ENCODE results near the gene ARSG. TPM values are rescaled to one million over a fixed set of nuclear protein-coding genes. Genes with fewer than 3 reads are reported as not detected.

ARSG gene
- total and polyA plus RNA-seq, 9 of the 15 experiments (the other 6 are each of a cell fraction or from before 2014, with no cell fraction given): 1.0 to 5.6 (median 1.8) TPM

- H3K4me1 ChIP-seq (replicated peaks in 1 of 2; ENCODE audit: control insufficient read depth in 2 of 2, insufficient read depth in 2 of 2, low read length in 2 of 2): no peaks in the 10 kb centered on the region
- 0% methylated on average over 4 of the region's 5 CpGs for WGBS (ENCODE audit: insufficient coverage, low coverage, missing lambda C conversion rate)
- H3K36me3 ChIP-seq (ENCODE audit: control insufficient read depth, insufficient read depth, low read length): no peaks in the 10 kb centered on the region
- H3K4me3 ChIP-seq: no peak overlapping the region
- H3K9me1 ChIP-seq (ENCODE audit: control insufficient read depth, insufficient read depth, low read length): no peaks in the 10 kb centered on the region
- H3K27ac ChIP-seq (ENCODE audit: extremely low read depth, low read depth, low read length): no peak overlapping the region
- no peak for DNase-seq (ENCODE audit: extremely low read depth in 1 of 4, low spot score in 3 of 4)
- no peaks in the 10 kb centered on the region for H4K20me1 ChIP-seq (replicated peaks; ENCODE audit: control insufficient read depth, insufficient read depth, low read length)
- ChIA-PET CTCF (ENCODE audit: low intra/inter-chr PET ratio) (no interaction called here), POLR2A (no interaction called here)
- no peak for ATAC-seq
- TF ChIP-seq ZBTB8A (IDR thresholded peaks at IDR 0.05; ENCODE audit: partially characterized antibody) (no peak), BRCA1 (IDR thresholded peaks at IDR 0.05) (no peak), BRCA1 (CRISPR knock-in tag; IDR thresholded peaks at IDR 0.05) (no peak), BRD4 (IDR thresholded peaks at IDR 0.05) (no peak), CBX5 (IDR thresholded peaks at IDR 0.05; ENCODE audit: borderline replicate concordance, low read depth) (no peak), ZSCAN29 (IDR thresholded peaks at IDR 0.05) (no peak), NR1H2 (CRISPR knock-in tag; IDR thresholded peaks at IDR 0.05) (no peak), PML (IDR thresholded peaks at IDR 0.05; ENCODE audit: low read length) (no peak), ZNF253 (CRISPR knock-in tag; conservative IDR thresholded peaks at IDR 0.05) (no peak), PHF21A (IDR thresholded peaks at IDR 0.05; ENCODE audit: borderline replicate concordance, low read depth) (no peak), E2F4 (CRISPR knock-in tag; IDR thresholded peaks at IDR 0.05; ENCODE audit: low read depth) (no peak), MITF (IDR thresholded peaks at IDR 0.05) (no peak), MIER1 (IDR thresholded peaks at IDR 0.05; ENCODE audit: low read depth) (no peak), ZC3H8 (IDR thresholded peaks at IDR 0.05) (no peak), ERF (CRISPR knock-in tag; IDR thresholded peaks at IDR 0.05) (no peak), SIN3B (IDR thresholded peaks at IDR 0.05; ENCODE audit: low read depth) (no peak)
- H2AFZ ChIP-seq (ENCODE audit: low read depth, low read length): no peak overlapping the region
- no peak overlapping the region for H3K9ac ChIP-seq (ENCODE audit: insufficient read depth in 1 of 2, low read depth in 2 of 2, low read length in 2 of 2)
- no peaks in the 10 kb centered on the region for H3K79me2 ChIP-seq (ENCODE audit: control insufficient read depth, insufficient read depth, low read length)
- H3K9me3 ChIP-seq (replicated peaks; ENCODE audit: control insufficient read depth, insufficient read depth, low read depth, low read length): no peaks in the 10 kb centered on the region; the same call in 1 of the 2 replicates
- intact Hi-C loops (cut with micrococcal nuclease): no loop called here
- peaks cover 0 to 38% of the 10 kb centered on the region in 2 experiments; a peak in 3 of 5 replicates for H3K27me3 ChIP-seq (ENCODE audit: control insufficient read depth in 2 of 2, insufficient read depth in 2 of 2, low read length in 2 of 2)
- BruUV-seq (replicated peaks): no TSS peak
- in situ Hi-C loops (cut with MboI): no loop called here
- no peak overlapping the region for H3K4me2 ChIP-seq (ENCODE audit: insufficient read depth, low read length)
- FAIRE-seq: no peak
Measured at GRCh38 chr17:68326681-68327080, 35.4 kb downstream of the ARSG start.
